ENCODE results near the gene DBT. TPM values are rescaled to one million over a fixed set of nuclear protein-coding genes. Genes with fewer than 3 reads are reported as not detected.
A peak's percentile ranks its signal among the peaks of the same experiment; 100 is the strongest.
"Not testable (repeated sequence)": the region's sequence is repeated elsewhere in the genome, so short reads cannot be mapped to it uniquely, and the experiment has no call there.

DBT gene
- 16.1 to 18.0 TPM (median 17.1 TPM) in 3 replicates for total RNA-seq

GRCh38 chr1:100249537-100250257 lies at the start of gene DBT:
Gene DBT (minus strand): TSS chr1:100249834. CDS start chr1:100249820, 14 bp downstream.
- Mint-ChIP-seq H3K4me3 (no peak within 1 kb of the TSS), H3K27me3 (ENCODE audit: low read depth) (no peaks in the 10 kb centered on the region), H3K9me3 (no peaks in the 10 kb centered on the region), H3K27ac (peak within 1 kb of the TSS; percentile 84), H3K4me1 (peaks cover 13% of the 10 kb centered on the region), H3K36me3 (no peaks in the 10 kb centered on the region)
- no peak for TF ChIP-seq CTCF (IDR thresholded peaks at IDR 0.05; ENCODE audit: unreplicated experiment)
- DNase-seq (ENCODE audit: low spot score in 2 of 2, unreplicated experiment in 2 of 2), result peak; percentile 83 to 92

GRCh38 chr1:100298512-100298911 lies 48.9 kb upstream of the DBT start:
- Mint-ChIP-seq H3K36me3 (peaks cover 3% of the 10 kb centered on the region), H3K27ac (no peak overlapping the region), H3K4me3 (no peak overlapping the region), H3K9me3 (peaks cover 5% of the 10 kb centered on the region), H3K27me3 (ENCODE audit: low read depth) (no peaks in the 10 kb centered on the region), H3K4me1 (no peaks in the 10 kb centered on the region)
- no peak for TF ChIP-seq CTCF (IDR thresholded peaks at IDR 0.05; ENCODE audit: unreplicated experiment)
- DNase-seq (ENCODE audit: low spot score in 2 of 2, unreplicated experiment in 2 of 2), result no peak

DNA sequence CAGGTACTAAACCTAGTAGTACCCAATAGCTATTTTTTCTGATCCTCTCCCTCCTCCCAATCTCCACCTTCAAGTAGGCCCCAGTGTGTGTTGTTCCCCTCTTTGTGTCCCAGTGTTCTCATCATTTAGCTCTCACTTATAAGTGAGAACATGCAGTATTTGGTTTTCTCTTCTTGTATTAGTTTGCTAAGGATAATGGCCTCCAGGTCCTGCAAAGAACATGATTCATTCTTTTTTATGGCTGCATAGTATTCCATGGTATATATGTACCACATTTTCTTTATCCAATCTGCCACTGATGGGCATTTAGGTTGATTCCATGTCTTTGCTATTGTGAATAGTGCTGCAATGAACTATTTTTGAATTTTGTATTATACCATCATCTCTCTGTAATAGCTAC lies 47.4 kb upstream of the DBT start:
- not testable (repeated sequence) for H3K9me3 Mint-ChIP-seq; H3K4me3 Mint-ChIP-seq; H3K27ac Mint-ChIP-seq; H3K27me3 Mint-ChIP-seq (ENCODE audit: low read depth); DNase-seq (ENCODE audit: low spot score in 2 of 2, unreplicated experiment in 2 of 2); H3K4me1 Mint-ChIP-seq
- H3K36me3 Mint-ChIP-seq, result peaks cover 11% of the 10 kb centered on the region

DNA sequence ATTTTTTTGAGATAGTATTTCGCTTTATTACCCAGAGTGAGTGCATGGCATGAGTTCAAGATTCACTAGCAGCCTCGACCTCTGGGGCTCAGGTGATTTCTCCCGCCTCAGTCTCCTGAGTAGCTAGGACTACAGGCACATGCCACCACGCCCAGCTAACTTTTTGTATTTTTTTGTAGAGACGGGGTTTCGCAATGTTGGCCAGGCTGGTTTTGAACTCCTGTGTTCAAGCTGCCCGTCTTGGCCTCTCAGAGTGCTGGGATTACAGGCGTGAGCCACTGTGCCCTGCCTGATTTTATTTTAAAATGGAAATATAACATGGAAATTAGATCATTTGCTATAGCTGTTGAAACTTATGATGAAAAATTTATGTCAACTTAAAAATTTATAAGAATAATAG lies 46.5 kb upstream of the DBT start:
- H3K9me3 Mint-ChIP-seq, result peaks cover 5% of the 10 kb centered on the region
- peaks cover 14% of the 10 kb centered on the region for H3K36me3 Mint-ChIP-seq
- DNase-seq (ENCODE audit: low spot score in 2 of 2, unreplicated experiment in 2 of 2), result no peak
- no peak overlapping the region for H3K27ac Mint-ChIP-seq
- no peak overlapping the region for H3K4me3 Mint-ChIP-seq
- no peak for TF ChIP-seq CTCF (IDR thresholded peaks at IDR 0.05; ENCODE audit: unreplicated experiment)
- no peaks in the 10 kb centered on the region for H3K27me3 Mint-ChIP-seq (ENCODE audit: low read depth)
- no peaks in the 10 kb centered on the region for H3K4me1 Mint-ChIP-seq

DNA sequence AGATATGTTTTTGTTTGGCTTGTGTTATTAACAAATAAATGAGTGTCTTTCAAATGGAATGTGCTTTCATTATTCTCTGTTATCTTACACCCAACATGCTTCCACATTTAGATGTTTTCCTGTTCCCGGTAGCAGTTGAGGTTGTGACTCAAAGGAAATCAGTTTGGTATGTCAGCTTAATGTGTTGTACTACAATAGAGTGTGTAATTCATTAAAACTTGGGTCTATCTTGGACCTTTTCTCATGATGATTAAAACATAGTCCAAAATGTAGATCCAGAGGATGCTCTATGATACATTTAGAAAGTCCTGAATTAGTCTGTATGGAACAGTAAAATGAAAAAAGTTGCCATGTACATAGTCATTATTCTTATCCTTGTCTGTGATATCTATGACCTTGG lies 43.1 kb upstream of the DBT start:
- DNase-seq (ENCODE audit: low spot score in 2 of 2, unreplicated experiment in 2 of 2), result no peak

More for the DNA sequence above, 43.1 kb upstream of the DBT start:
- peaks cover 19% of the 10 kb centered on the region for H3K36me3 Mint-ChIP-seq
- H3K4me3 Mint-ChIP-seq, result no peak overlapping the region
- no peak overlapping the region for H3K27ac Mint-ChIP-seq
- H3K27me3 Mint-ChIP-seq (ENCODE audit: low read depth), result no peaks in the 10 kb centered on the region
- H3K9me3 Mint-ChIP-seq, result peaks cover 5% of the 10 kb centered on the region
- H3K4me1 Mint-ChIP-seq, result no peaks in the 10 kb centered on the region
- no peak for TF ChIP-seq CTCF (IDR thresholded peaks at IDR 0.05; ENCODE audit: unreplicated experiment)

Data from mesothelial cell of epicardium (in vitro differentiated cells).